GM12891 (cell line): ENCODE results near the gene FMN1.

Experiments
- PAX5 ChIP-seq: IDR thresholded peaks from 2 replicates; pipeline ENCODE4 v1.6.1; 2011; ENCODE audit warnings: low read length, moderate library complexity, mild to moderate bottlenecking; ENCODE audit not compliant: insufficient read depth, severe bottlenecking
- POLR2A ChIP-seq: IDR thresholded peaks from 2 replicates; pipeline ENCODE4 v1.6.1; 2011; ENCODE audit warnings: low read depth, low read length, control low read depth
- POLR2AphosphoS5 ChIP-seq: IDR thresholded peaks from 2 replicates; pipeline ENCODE4 v1.6.1; 2011; ENCODE audit warnings: low read depth, low read length, control low read depth
- TAF1 ChIP-seq: IDR thresholded peaks from 2 replicates; pipeline ENCODE4 v1.6.1; 2011; ENCODE audit warnings: low read depth, low read length, control low read depth

- no peak for TF ChIP-seq POLR2A
- no peak for TF ChIP-seq PAX5
- TF ChIP-seq TAF1, result no peak
- no peak for TF ChIP-seq POLR2AphosphoS5
These were observed 402.1 kb downstream of the FMN1 start for GRCh38 chr15:32792436-32792835.
